ENCODE measurements around the gene HOXC5. TPM values are rescaled to one million over a fixed set of nuclear protein-coding genes. Genes with fewer than 3 reads are reported as not detected.

HOXC5 gene
- total RNA-seq, 1 donor from 2014 or later: not detected

DNA sequence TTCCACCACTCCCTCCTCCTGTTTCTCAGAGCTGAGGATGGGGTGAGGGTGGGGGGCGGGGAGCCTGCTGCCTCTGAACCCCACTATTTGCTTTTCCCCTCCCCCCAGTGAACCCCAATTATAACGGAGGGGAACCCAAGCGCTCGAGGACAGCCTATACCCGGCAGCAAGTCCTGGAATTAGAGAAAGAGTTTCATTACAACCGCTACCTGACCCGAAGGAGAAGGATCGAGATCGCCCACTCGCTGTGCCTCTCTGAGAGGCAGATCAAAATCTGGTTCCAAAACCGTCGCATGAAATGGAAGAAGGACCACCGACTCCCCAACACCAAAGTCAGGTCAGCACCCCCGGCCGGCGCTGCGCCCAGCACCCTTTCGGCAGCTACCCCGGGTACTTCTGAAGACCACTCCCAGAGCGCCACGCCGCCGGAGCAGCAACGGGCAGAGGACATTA is 21.9 kb downstream of the HOXC5 start:
- Mint-ChIP-seq H3K9me3 (ENCODE audit: unreplicated experiment) (peaks cover 2% of the 10 kb centered on the region), H3K4me3 (ENCODE audit: unreplicated experiment) (no peak overlapping the region), H3K36me3 (ENCODE audit: unreplicated experiment) (no peaks in the 10 kb centered on the region), H3K27me3 (ENCODE audit: unreplicated experiment) (peaks cover 48% of the 10 kb centered on the region), H3K27ac (ENCODE audit: unreplicated experiment) (no peak overlapping the region), H3K4me1 (ENCODE audit: low read depth, unreplicated experiment) (peaks cover 6% of the 10 kb centered on the region)
- TF ChIP-seq, protein P1, sequence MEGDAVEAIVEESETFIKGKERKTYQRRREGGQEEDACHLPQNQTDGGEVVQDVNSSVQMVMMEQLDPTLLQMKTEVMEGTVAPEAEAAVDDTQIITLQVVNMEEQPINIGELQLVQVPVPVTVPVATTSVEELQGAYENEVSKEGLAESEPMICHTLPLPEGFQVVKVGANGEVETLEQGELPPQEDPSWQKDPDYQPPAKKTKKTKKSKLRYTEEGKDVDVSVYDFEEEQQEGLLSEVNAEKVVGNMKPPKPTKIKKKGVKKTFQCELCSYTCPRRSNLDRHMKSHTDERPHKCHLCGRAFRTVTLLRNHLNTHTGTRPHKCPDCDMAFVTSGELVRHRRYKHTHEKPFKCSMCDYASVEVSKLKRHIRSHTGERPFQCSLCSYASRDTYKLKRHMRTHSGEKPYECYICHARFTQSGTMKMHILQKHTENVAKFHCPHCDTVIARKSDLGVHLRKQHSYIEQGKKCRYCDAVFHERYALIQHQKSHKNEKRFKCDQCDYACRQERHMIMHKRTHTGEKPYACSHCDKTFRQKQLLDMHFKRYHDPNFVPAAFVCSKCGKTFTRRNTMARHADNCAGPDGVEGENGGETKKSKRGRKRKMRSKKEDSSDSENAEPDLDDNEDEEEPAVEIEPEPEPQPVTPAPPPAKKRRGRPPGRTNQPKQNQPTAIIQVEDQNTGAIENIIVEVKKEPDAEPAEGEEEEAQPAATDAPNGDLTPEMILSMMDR (IDR thresholded peaks at IDR 0.05; ENCODE audit: partially characterized antibody, unreplicated experiment): no peak
- no peak for DNase-seq

DNA sequence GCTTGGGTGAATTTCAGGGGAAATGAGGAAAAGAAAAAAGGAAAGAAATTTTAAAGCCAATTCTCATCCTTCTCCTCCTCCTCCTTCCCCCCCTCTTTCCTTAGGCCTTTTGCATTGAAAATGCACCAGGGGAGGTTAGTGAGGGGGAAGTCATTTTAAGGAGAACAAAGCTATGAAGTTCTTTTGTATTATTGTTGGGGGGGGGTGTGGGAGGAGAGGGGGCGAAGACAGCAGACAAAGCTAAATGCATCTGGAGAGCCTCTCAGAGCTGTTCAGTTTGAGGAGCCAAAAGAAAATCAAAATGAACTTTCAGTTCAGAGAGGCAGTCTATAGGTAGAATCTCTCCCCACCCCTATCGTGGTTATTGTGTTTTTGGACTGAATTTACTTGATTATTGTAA is 22.7 kb downstream of the HOXC5 start:
- peaks cover 6% of the 10 kb centered on the region for H3K4me1 Mint-ChIP-seq (ENCODE audit: low read depth, unreplicated experiment)
- H3K27ac Mint-ChIP-seq (ENCODE audit: unreplicated experiment): no peak overlapping the region
- no peaks in the 10 kb centered on the region for H3K36me3 Mint-ChIP-seq (ENCODE audit: unreplicated experiment)
- TF ChIP-seq, protein P1 (IDR thresholded peaks at IDR 0.05; ENCODE audit: partially characterized antibody, unreplicated experiment): no peak
- H3K27me3 Mint-ChIP-seq (ENCODE audit: unreplicated experiment): peaks cover 44% of the 10 kb centered on the region
- DNase-seq: no peak
- H3K4me3 Mint-ChIP-seq (ENCODE audit: unreplicated experiment): no peak overlapping the region
- peaks cover 2% of the 10 kb centered on the region for H3K9me3 Mint-ChIP-seq (ENCODE audit: unreplicated experiment)

DNA sequence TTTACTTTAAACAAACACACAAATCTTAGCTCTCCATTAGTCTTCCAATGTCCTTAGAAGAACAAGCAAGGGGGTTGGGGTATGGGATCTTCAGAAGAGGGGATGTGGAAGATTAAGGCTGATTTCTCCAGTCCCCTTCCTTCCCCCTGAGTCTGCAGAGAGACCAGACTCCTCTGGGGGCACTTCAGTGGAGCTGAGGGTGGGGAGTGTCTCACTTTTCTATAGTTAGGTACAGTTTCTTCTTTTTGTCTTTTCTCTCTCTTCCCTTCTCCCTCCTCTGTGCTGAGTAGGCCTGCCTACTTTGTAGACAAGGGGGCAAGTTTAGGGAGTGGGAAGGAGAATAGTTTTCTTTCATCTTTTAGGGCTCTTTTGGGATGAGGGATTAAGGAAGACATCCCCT is 23.3 kb downstream of the HOXC5 start:
- no peak overlapping the region for H3K27ac Mint-ChIP-seq (ENCODE audit: unreplicated experiment)
- DNase-seq: no peak
- no peaks in the 10 kb centered on the region for H3K36me3 Mint-ChIP-seq (ENCODE audit: unreplicated experiment)
- TF ChIP-seq, protein P1 (IDR thresholded peaks at IDR 0.05; ENCODE audit: partially characterized antibody, unreplicated experiment): no peak
- peaks cover 2% of the 10 kb centered on the region for H3K9me3 Mint-ChIP-seq (ENCODE audit: unreplicated experiment)
- H3K4me3 Mint-ChIP-seq (ENCODE audit: unreplicated experiment): no peak overlapping the region
- peaks cover 6% of the 10 kb centered on the region for H3K4me1 Mint-ChIP-seq (ENCODE audit: low read depth, unreplicated experiment)
- peaks cover 43% of the 10 kb centered on the region for H3K27me3 Mint-ChIP-seq (ENCODE audit: unreplicated experiment)

DNA sequence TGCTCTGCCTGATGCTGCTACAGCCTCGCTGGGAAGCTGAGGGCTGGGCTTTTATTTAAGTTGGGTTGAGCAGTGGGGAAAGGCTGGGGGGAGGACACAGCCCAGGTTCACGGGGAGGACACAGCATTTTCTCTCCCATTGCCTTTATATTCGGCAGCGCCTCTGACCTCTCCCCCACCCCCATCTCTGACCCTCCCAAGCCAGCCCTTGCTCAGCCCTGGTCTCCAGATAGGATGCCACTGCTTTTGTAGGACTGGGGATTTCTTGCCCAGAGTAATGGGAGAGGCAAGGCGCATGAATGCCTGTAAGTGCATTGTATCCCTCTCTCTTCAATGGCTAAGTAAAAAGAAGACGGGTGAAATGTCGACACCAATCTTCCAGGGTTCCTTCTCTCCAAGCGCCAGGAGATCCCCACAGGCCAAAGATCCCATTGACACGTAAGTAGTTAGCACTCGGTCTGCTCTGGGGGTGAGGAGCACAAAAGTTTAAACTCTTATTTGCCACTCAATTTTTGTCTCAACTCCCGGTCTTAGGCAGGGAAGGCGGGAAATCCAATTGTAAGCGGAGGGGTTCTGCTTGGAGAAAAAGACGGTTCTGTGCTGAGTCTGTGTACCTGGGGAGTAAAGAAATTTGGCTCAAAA is 25.4 kb downstream of the HOXC5 start:
- Mint-ChIP-seq H3K4me1 (ENCODE audit: low read depth, unreplicated experiment) (peaks cover 6% of the 10 kb centered on the region), H3K9me3 (ENCODE audit: unreplicated experiment) (peaks cover 2% of the 10 kb centered on the region), H3K36me3 (ENCODE audit: unreplicated experiment) (no peaks in the 10 kb centered on the region), H3K4me3 (ENCODE audit: unreplicated experiment) (no peak overlapping the region), H3K27me3 (ENCODE audit: unreplicated experiment) (peaks cover 46% of the 10 kb centered on the region), H3K27ac (ENCODE audit: unreplicated experiment) (no peak overlapping the region)
- DNase-seq: no peak
- TF ChIP-seq, protein P1 (IDR thresholded peaks at IDR 0.05; ENCODE audit: partially characterized antibody, unreplicated experiment): no peak

DNA sequence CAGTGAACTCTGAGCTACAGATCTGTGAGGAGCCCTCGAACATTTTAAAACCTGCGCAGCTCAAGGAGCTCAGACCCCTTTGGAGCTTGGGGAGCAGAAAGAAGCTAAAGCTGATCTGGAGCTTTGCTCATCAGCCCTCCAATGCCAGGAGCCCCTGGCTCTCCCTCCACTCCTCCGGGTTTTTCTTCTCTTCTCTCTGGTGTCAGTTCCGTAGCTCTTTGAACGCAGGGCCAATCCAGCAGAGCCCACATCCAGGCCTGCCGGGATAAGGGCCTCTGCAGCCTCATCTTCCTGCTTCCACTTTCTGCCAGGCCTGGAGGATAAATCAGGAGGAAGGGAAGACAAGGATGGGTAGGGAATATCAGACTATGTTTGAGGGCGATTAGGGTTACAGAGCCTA is 26.8 kb downstream of the HOXC5 start:
- no peak for DNase-seq
- Mint-ChIP-seq H3K27ac (ENCODE audit: unreplicated experiment) (no peak overlapping the region), H3K4me3 (ENCODE audit: unreplicated experiment) (no peak overlapping the region), H3K36me3 (ENCODE audit: unreplicated experiment) (no peaks in the 10 kb centered on the region), H3K9me3 (ENCODE audit: unreplicated experiment) (peaks cover 2% of the 10 kb centered on the region), H3K4me1 (ENCODE audit: low read depth, unreplicated experiment) (no peaks in the 10 kb centered on the region), H3K27me3 (ENCODE audit: unreplicated experiment) (peaks cover 37% of the 10 kb centered on the region)
- TF ChIP-seq, protein P1 (IDR thresholded peaks at IDR 0.05; ENCODE audit: partially characterized antibody, unreplicated experiment): no peak
